ENCODE results near the gene OR10D3.

The OR10D3 gene

GRCh38 chr11:124152770-124153407 is 30.3 kb upstream of the OR10D3 start:
- H2AFZ ChIP-seq, result no peak overlapping the region
- H3K27me3 ChIP-seq (ENCODE audit: control insufficient read depth, insufficient read depth, low read length), result no peaks in the 10 kb centered on the region
- no peaks in the 10 kb centered on the region for H3K79me2 ChIP-seq
- TF ChIP-seq CTCF (IDR thresholded peaks at IDR 0.05), result no peak
- H3K9me3 ChIP-seq (ENCODE audit: control insufficient read depth, low read length), result no peaks in the 10 kb centered on the region
- H3K36me3 ChIP-seq (ENCODE audit: control insufficient read depth, insufficient read depth, low read length), result no peaks in the 10 kb centered on the region
- no peak overlapping the region for H3K4me3 ChIP-seq (ENCODE audit: low read depth, low read length)
- H3K9ac ChIP-seq, result no peak overlapping the region
- H3K4me1 ChIP-seq, result no peaks in the 10 kb centered on the region
- no peak overlapping the region for H3K4me2 ChIP-seq (ENCODE audit: low read length)
- no peak overlapping the region for H3K27ac ChIP-seq

GRCh38 chr11:124153821-124154220 is 29.3 kb upstream of the OR10D3 start:
- Histone ChIP-seq H3K27me3 (ENCODE audit: control insufficient read depth, insufficient read depth, low read length) (no peaks in the 10 kb centered on the region), H3K4me1 (no peaks in the 10 kb centered on the region), H3K9me3 (ENCODE audit: control insufficient read depth, low read length) (no peaks in the 10 kb centered on the region), H3K4me3 (ENCODE audit: low read depth, low read length) (no peak overlapping the region), H3K9ac (no peak overlapping the region), H3K36me3 (ENCODE audit: control insufficient read depth, insufficient read depth, low read length) (no peaks in the 10 kb centered on the region), H3K79me2 (no peaks in the 10 kb centered on the region), H3K4me2 (ENCODE audit: low read length) (no peak overlapping the region), H2AFZ (no peak overlapping the region), H3K27ac (no peak overlapping the region)
- TF ChIP-seq CTCF (IDR thresholded peaks at IDR 0.05), result no peak

GRCh38 chr11:124159481-124159880 is 23.7 kb upstream of the OR10D3 start:
- Histone ChIP-seq H3K9me3 (ENCODE audit: control insufficient read depth, low read length) (no peaks in the 10 kb centered on the region), H3K9ac (no peak overlapping the region), H3K79me2 (no peaks in the 10 kb centered on the region), H3K27ac (no peak overlapping the region), H3K4me1 (no peaks in the 10 kb centered on the region), H3K4me2 (ENCODE audit: low read length) (no peak overlapping the region), H3K27me3 (ENCODE audit: control insufficient read depth, insufficient read depth, low read length) (no peaks in the 10 kb centered on the region), H3K4me3 (ENCODE audit: low read depth, low read length) (no peak overlapping the region), H3K36me3 (ENCODE audit: control insufficient read depth, insufficient read depth, low read length) (no peaks in the 10 kb centered on the region), H2AFZ (no peak overlapping the region)
- no peak for TF ChIP-seq CTCF (IDR thresholded peaks at IDR 0.05)

GRCh38 chr11:124160986-124161385 is 22.2 kb upstream of the OR10D3 start:
- no peak overlapping the region for H3K4me2 ChIP-seq (ENCODE audit: low read length)
- no peak overlapping the region for H3K4me3 ChIP-seq (ENCODE audit: low read depth, low read length)
- no peak overlapping the region for H3K9ac ChIP-seq
- no peaks in the 10 kb centered on the region for H3K4me1 ChIP-seq
- TF ChIP-seq CTCF (IDR thresholded peaks at IDR 0.05), result no peak
- H3K79me2 ChIP-seq, result no peaks in the 10 kb centered on the region
- H3K9me3 ChIP-seq (ENCODE audit: control insufficient read depth, low read length), result no peaks in the 10 kb centered on the region
- H3K36me3 ChIP-seq (ENCODE audit: control insufficient read depth, insufficient read depth, low read length), result no peaks in the 10 kb centered on the region
- H2AFZ ChIP-seq, result no peak overlapping the region
- H3K27me3 ChIP-seq (ENCODE audit: control insufficient read depth, insufficient read depth, low read length), result no peaks in the 10 kb centered on the region
- H3K27ac ChIP-seq, result no peak overlapping the region

GRCh38 chr11:124167826-124168231 is 15.3 kb upstream of the OR10D3 start:
- H3K4me2 ChIP-seq (ENCODE audit: low read length), result no peak overlapping the region
- H3K4me3 ChIP-seq (ENCODE audit: low read depth, low read length), result no peak overlapping the region
- H3K27ac ChIP-seq, result no peak overlapping the region
- H3K9ac ChIP-seq, result no peak overlapping the region
- no peaks in the 10 kb centered on the region for H3K36me3 ChIP-seq (ENCODE audit: control insufficient read depth, insufficient read depth, low read length)
- H3K4me1 ChIP-seq, result no peaks in the 10 kb centered on the region
- H3K9me3 ChIP-seq (ENCODE audit: control insufficient read depth, low read length), result no peaks in the 10 kb centered on the region
- no peaks in the 10 kb centered on the region for H3K79me2 ChIP-seq
- TF ChIP-seq CTCF (IDR thresholded peaks at IDR 0.05), result no peak
- no peaks in the 10 kb centered on the region for H3K27me3 ChIP-seq (ENCODE audit: control insufficient read depth, insufficient read depth, low read length)
- H2AFZ ChIP-seq, result no peak overlapping the region
